A204.1 (cell line): ENCODE measurements around the gene RBMS3.
"Not testable (repeated sequence)": the region's sequence is repeated elsewhere in the genome, so short reads cannot be mapped to it uniquely, and the experiment has no call there.

ENCODE experiments used
- FAIRE-seq: peaks from 2 replicates; lab custom pipeline; 2012; peaks lifted over from hg19 to GRCh38; lab: Jason Lieb, UNC

The RBMS3 gene

GRCh38 chr3:29802057-29802456, 521.2 kb downstream of the RBMS3 start:
- FAIRE-seq: no peak

GRCh38 chr3:29804044-29804443, 523.2 kb downstream of the RBMS3 start:
- FAIRE-seq: no peak

DNA sequence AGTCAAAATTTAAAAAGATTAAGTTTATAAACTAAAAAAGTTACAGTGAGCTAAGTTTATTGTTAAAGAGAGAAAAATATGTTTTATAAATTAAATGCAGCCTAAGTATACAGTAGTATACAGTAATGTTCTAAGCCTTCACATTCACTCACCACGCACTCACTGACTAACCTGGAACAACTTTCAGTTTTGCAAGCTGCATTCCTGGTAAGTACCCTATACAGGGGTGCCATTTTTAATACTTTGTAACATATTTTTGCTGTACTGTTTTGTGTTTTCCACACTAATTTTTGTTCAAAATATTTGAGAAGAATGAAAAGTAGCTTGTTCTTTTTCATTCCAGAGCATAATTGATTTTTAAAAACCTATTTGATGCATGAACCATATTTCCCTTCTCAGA, 524.9 kb downstream of the RBMS3 start:
- no peak for FAIRE-seq

DNA sequence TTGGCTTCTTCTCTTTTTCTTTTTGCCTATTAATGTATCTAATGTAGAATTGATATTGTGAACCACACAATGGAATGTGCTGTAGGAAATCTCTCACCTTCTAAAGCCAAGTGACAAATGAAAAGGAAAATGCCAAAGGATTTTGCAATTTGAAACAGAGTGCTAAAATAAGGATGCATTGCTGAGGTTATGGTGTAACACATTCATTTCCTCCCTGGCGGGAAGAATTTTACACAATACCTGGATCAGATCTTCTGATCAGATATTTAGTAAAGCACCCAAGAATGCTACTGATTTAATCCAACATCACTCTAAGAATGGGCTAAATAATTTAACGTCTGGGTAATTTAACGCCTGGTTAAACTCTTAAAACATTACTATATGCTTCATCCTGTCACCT, 527.5 kb downstream of the RBMS3 start:
- not testable (repeated sequence) for FAIRE-seq

DNA sequence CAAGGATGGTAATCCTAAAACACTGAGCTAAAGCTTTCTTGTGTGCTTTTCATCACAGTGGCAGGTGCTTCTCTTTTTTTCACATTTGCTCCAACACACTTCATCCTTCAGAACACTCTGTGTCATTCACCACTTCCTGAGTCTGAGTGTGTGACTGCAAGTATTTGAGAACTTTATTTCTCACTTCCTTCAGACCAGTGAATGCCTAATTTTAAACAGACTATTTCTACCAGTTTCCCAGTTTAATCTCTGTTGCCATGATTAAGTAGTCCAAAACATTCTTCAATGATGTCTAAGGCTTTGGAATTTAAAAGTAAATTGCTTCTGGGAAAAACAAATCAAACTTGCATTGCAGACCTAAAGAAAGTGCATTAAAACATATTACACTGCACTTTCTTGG, 541.2 kb downstream of the RBMS3 start:
- FAIRE-seq: no peak

DNA sequence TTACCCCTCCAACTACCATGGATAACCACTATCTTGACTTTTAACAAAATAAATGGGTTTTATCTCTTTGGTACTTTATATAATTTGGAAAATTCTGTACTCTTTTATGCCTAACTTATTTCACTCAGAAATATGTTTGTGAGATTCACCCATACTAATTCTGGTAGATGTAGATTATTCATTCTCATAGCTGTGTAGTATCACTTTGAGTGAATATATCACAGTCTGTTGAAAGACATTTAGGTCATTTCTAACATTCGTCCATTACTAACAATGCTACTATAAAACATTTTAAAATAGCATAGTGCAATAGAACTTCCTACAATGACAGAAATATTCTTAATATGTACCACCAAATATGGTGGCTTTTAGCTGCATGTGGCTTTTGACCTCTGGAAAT, 542.4 kb downstream of the RBMS3 start:
- no peak for FAIRE-seq

GRCh38 chr3:29826712-29827111, 545.8 kb downstream of the RBMS3 start:
- FAIRE-seq: no peak

GRCh38 chr3:29827756-29828155, 546.9 kb downstream of the RBMS3 start:
- no peak for FAIRE-seq

DNA sequence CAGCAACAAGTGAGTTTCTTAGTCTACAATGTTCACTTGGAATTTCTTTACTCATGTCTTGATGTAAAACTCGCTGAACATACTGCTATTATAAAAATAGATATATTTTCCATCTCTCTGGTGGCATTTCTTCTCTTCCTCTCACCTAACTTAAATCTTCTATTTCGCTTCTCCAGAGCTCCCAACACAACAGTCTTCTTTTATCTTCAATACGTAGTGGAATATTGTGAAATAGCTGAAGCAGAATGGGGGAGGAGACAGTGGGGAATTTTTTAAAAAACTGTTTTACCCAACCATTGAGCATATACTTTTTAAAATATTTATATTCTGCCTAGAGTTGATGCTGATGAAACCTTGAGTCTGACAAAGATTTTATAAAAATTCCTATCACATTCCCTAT, 548.5 kb downstream of the RBMS3 start:
- no peak for FAIRE-seq

GRCh38 chr3:29850641-29851040, 569.8 kb downstream of the RBMS3 start:
- no peak for FAIRE-seq

- no peak for FAIRE-seq
These were observed 571.9 kb downstream of the RBMS3 start for GRCh38 chr3:29852767-29853166.

GRCh38 chr3:29853841-29854397, 573.0 kb downstream of the RBMS3 start:
- FAIRE-seq: no peak

DNA sequence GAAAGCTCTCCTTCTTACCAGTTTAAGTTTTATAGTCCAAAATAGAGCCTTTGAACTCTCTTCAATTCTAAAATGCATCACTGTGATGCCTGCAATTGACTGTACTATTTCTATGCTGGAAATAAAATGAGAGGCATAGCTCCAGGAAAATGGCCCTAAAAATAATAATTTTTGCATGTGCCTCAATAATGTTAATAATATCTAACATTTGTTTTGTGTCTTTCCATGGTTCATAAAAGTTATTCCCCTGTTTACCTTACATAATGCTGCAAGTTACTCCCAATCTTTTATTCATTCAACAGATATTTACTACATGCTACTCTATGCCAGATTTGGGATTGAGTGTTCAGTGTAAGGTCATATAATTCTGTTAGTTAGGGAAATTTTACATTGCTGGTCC, 574.0 kb downstream of the RBMS3 start:
- no peak for FAIRE-seq

DNA sequence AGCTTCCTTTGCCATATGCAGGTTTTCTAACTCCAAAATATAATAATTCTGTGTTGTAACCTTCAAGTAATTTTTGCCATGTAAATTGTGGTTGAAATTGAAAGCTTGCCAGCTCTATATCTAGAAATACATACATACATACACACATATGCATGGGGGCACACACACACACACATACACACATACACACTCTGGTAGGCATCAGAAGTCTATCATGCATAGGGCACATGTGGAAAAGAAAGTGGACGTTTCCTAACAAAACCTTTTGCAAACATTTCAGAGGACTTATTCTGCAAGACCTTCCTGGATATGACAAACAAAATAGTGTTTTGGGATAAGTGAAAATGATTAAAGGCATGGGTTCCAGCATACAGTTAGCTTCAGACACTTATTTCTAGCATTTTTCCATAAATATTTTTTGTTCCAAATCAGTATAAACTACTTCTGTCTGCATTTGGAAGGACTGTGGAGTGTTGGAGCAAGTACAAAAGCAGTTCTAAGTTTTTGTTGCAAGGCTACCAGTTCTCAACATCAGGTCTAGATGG, 578.9 kb downstream of the RBMS3 start:
- FAIRE-seq: no peak

GRCh38 chr3:29864809-29865208, 583.9 kb downstream of the RBMS3 start:
- FAIRE-seq: no peak

DNA sequence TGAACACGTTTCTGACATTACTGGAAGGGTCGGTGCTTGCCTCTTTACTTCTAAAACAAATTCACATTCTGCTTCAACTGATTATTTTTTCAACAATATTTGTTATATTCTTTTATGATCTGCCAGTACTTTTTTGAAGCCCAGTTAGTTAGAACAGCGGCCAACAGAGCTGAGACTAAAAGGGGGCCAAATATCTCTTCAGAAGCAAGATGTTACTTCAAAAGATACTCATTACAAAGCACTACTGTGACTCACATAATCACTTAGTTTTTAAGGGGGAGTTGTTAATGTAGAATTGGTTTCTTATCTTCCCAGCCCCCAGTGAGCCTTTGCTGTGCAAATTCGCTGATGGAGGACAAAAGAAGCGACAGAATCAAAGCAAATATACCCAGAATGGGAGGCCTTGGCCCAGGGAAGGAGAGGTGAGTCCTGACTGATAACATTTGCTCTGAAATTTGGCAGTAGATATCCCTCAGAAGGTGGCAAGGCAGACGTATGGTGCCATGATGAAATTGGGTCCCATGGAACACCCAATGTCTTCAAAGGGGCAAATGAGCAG, 587.8 kb downstream of the RBMS3 start:
- no peak for FAIRE-seq

DNA sequence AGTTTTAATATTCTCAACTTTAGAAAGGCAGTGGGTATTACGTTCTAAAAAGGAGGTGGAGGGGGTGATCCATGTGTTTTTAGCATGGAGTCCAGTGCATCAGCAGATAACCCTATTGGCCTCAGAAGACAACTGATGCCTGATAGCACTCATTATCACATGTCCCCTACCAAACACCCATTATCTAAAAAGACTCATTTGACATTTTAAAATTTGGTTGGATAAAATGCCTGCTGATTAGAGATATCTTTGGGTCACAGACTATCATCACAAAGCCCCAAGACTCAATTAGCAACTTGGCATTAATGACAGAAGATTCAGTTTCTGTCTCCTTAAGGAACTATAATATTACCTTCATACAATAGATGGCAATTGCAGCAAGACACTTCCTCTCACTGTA, 589.3 kb downstream of the RBMS3 start:
- no peak for FAIRE-seq

DNA sequence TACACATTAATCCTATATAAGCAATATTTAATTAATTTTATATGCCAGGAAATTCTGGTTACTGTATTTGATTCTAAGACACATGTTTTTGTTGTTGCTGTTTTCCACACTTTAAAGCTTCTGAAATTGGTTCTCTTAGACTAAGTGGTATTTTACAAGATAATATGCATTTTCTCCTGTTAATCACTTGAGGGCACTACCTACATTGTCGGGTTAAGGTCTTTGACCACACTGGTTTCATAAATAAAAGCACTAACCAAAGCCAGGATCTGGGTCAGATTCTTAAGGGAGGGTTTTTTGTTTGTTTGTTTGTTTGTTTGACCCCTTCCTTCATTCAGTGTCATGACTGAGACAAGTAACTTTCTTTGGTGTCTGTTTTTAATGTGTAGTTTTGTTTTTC, 590.2 kb downstream of the RBMS3 start:
- no peak for FAIRE-seq

DNA sequence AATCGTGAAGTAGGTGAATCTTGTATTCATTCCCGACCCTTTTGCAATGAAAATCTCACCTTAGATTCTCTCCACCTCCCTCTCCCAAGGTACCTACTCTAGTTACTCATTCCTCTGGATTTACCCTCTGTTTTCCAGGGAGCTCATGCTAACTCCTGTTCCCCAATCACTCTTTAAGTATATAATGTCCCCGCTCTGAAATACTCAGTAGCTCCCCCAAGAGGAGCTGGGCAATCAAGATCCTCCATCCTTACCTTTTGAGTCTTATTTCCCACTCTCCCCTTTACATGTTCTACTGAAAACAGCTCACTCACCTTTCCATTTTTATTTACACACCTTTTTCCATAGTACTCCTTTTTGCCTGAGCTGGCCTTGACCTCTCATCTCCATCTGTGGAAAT, 599.9 kb downstream of the RBMS3 start:
- FAIRE-seq: no peak

- FAIRE-seq: no peak
These were observed 606.6 kb downstream of the RBMS3 start for GRCh38 chr3:29887451-29887850.

- FAIRE-seq: no peak
These were observed 608.3 kb downstream of the RBMS3 start for GRCh38 chr3:29889215-29889614.

GRCh38 chr3:29890801-29891200, 609.9 kb downstream of the RBMS3 start:
- no peak for FAIRE-seq

DNA sequence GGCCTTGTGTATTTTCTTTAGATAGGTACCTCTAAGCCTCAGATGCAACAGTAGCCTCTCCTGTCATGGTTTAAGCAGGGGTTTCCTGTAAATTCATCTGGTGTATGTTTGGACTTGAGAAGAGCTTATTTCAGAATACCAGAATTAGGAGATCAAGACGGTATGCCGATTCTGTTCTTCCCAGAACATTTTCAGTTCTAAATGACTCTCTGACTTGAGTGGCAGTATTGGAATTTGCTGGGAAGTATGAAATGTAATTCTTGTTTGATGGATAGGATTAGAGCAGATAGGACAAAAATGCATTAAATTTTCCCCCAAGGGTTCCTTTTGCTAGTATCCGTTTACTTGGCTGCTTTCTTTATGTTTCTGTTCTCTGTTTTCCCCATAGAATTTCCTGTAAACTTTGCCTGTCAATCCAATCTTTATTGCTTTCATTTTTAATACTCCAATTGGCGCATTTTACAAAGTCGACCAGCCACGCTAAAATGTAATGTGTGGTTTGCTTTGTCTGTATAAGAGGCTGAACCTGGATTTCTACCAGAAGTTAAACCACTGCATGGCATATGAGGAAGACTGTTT, 612.2 kb downstream of the RBMS3 start:
- FAIRE-seq: no peak

DNA sequence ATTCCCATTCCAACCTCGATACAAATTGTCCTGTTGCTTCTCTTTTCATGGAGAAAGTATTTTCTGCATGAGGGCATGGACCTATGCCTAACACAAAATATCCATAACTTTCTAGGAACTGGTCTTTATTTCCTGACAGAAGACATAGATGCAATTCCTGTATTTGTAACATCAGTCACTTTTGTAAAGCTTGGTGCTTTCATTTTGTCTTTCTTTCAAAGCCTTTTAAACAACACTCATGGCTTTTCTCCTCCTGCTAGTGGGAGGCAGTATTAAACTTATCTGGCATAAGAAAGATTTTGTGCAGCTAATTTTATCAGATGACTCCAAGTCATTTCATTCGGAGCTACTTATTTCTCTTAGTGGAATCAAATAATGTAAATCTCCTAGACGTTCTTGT, 616.0 kb downstream of the RBMS3 start:
- FAIRE-seq: no peak
